ENCODE data around the gene TMC1. TPM values are rescaled to one million over a fixed set of nuclear protein-coding genes. Genes with fewer than 3 reads are reported as not detected.

TMC1 gene
- total and polyA plus RNA-seq, 2 of the 8 experiments (the other 6 are each of a cell fraction or from before 2014, with no cell fraction given) = 0.95 to 0.98 TPM

- Histone ChIP-seq H3K9me3 (ENCODE audit: insufficient read depth in 2 of 2, low read depth in 1 of 2, low read length in 1 of 2) (no peaks in the 10 kb centered on the region), H2AK5ac (ENCODE audit: low read depth, low read length) (no peak overlapping the region), H3K79me2 (ENCODE audit: control insufficient read depth in 1 of 2, insufficient read depth in 2 of 2, low read length in 2 of 2) (no peaks in the 10 kb centered on the region), H3K4ac (replicated peaks; ENCODE audit: insufficient read length, low read depth, low read length) (no peak overlapping the region), H4K20me1 (replicated peaks in 1 of 2; ENCODE audit: control insufficient read depth in 1 of 2, insufficient read depth in 2 of 2, low read length in 2 of 2) (no peaks in the 10 kb centered on the region), H3K23me2 (ENCODE audit: low read depth, low read length) (peaks cover 2% of the 10 kb centered on the region; the same call in 1 of the 2 replicates), H4K5ac (ENCODE audit: insufficient read length, low read depth, low read length) (no peak overlapping the region), H2BK12ac (ENCODE audit: low read depth, low read length) (no peak overlapping the region), H2BK15ac (ENCODE audit: low read length) (no peak overlapping the region), H2BK120ac (replicated peaks; ENCODE audit: low read depth, low read length) (no peak overlapping the region), H3K27me3 (replicated peaks in 1 of 4; ENCODE audit: control insufficient read depth in 3 of 4, extremely low read depth in 1 of 4, insufficient read depth in 3 of 4, low read length in 3 of 4) (no peaks in the 10 kb centered on the region), H3K4me3 (ENCODE audit: extremely low read depth in 1 of 4, insufficient read depth in 2 of 4, low read depth in 3 of 4, low read length in 4 of 4) (no peak overlapping the region), H2BK20ac (ENCODE audit: low read length) (no peak overlapping the region), H3K56ac (replicated peaks; ENCODE audit: insufficient read length, low read depth, low read length) (no peak overlapping the region), H3K18ac (ENCODE audit: extremely low read depth, low read length) (no peak overlapping the region), H3K4me1 (replicated peaks in 1 of 4; ENCODE audit: control insufficient read depth in 3 of 4, insufficient read depth in 4 of 4, low read length in 3 of 4) (no peaks in the 10 kb centered on the region), H3K79me1 (ENCODE audit: low read depth, low read length) (no peaks in the 10 kb centered on the region), H3K14ac (ENCODE audit: insufficient read length) (no peak overlapping the region), H2BK5ac (ENCODE audit: low read depth, low read length) (no peak overlapping the region), H3K9ac (replicated peaks in 1 of 4; ENCODE audit: extremely low read depth in 1 of 4, low read depth in 3 of 4, low read length in 3 of 4) (no peak overlapping the region), H3K23ac (ENCODE audit: insufficient read length) (no peak overlapping the region), H3K4me2 (ENCODE audit: insufficient read depth in 1 of 2, low read depth in 2 of 2, low read length in 2 of 2) (no peak overlapping the region), H2AFZ (ENCODE audit: low read length) (no peak overlapping the region), H3K36me3 (ENCODE audit: control insufficient read depth in 2 of 4, insufficient read depth in 4 of 4, low read length in 3 of 4) (no peaks in the 10 kb centered on the region), H4K91ac (replicated peaks; ENCODE audit: insufficient read length, low read length) (no peak overlapping the region), H4K8ac (ENCODE audit: extremely low read depth, insufficient read depth, low read length) (no peak overlapping the region), H3K27ac (ENCODE audit: low read depth, low read length) (no peak overlapping the region)
- TF ChIP-seq RAD21 (IDR thresholded peaks at IDR 0.05 in 1 of 2, conservative IDR thresholded peaks at IDR 0.05 in 1 of 2; ENCODE audit: low read depth in 2 of 2, low read length in 2 of 2) = no peak
- no peak for TF ChIP-seq CTCF (IDR thresholded peaks at IDR 0.05; ENCODE audit: control extremely low read depth in 1 of 3, insufficient read depth in 1 of 3, low read depth in 1 of 3, low read length in 3 of 3)
- TF ChIP-seq SP4 (IDR thresholded peaks at IDR 0.05; ENCODE audit: low read length) = no peak
- ChIA-PET CTCF (ENCODE audit: partially characterized antibody) (interaction anchor here (1.1 to 1.2 kb wide), 2 partner anchors 28 to 31 kb away, joined by 3 to 4 read pairs; no protein-coding TSS in a partner anchor), POLR2A (ENCODE audit: partially characterized antibody) (no interaction called here)
- no peak for FAIRE-seq
- 31% methylated on average over 1 of the region's 1 CpG; no CpG with 5 or more reads in 1 of the 2 experiments for WGBS, 2 experiments (ENCODE audit: extremely low coverage in 1 of 2, insufficient coverage in 1 of 2, insufficient read length in 1 of 2, insufficient replicate concordance in 2 of 2, low coverage in 1 of 2, low lambda C conversion rate in 2 of 2, missing lambda C conversion rate in 1 of 2)
- no peak for DNase-seq (ENCODE audit: low read depth in 1 of 2, low spot score in 2 of 2)
Observed at GRCh38 chr9:72614067-72614466, 92.7 kb downstream of the TMC1 start.

All from H1 (cell line).